ENCODE results near the gene HHIPL1.
"Not testable (repeated sequence)": the region's sequence is repeated elsewhere in the genome, so short reads cannot be mapped to it uniquely, and the experiment has no call there.

The HHIPL1 gene

DNA sequence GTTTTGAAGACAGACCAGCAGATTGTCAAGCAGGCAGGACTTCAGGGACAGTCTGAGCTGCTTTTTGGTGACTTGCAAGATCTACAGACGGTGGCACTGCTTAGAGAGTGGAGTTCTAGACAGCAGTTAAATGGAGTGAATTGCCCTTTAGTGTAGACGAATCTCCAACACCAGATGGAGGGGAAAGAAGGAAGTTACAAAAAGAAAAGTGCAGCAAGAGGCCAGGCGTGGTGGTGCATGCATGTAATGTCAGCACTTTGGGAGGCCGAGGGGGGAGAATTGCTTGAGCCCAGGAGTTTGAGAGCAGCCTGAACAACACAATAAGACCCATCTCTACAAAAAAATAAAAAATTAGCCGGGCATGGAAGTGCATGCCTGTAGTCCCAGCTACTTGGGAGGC lies 8.4 kb upstream of the HHIPL1 start:
- DNase-seq, result no peak

DNA sequence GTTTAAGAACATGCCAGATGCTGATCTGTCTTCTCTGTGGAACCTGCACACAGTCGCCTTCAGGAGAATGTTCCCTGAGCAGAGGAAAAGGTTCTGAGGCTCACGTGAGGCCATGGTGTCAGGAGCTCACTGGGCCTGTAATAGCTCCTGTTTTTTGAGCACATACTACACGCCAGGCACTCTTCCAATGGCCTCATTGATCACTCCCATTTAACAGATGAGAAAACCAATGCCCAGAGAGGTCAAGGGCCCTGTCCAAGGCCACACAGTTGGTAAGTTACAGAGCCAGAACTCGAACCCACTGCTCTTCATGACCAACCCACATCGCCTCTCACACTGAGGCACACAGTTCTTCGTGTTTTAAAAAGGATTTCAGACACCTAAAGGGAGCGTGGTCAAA lies 7.3 kb upstream of the HHIPL1 start:
- DNase-seq, result no peak

DNA sequence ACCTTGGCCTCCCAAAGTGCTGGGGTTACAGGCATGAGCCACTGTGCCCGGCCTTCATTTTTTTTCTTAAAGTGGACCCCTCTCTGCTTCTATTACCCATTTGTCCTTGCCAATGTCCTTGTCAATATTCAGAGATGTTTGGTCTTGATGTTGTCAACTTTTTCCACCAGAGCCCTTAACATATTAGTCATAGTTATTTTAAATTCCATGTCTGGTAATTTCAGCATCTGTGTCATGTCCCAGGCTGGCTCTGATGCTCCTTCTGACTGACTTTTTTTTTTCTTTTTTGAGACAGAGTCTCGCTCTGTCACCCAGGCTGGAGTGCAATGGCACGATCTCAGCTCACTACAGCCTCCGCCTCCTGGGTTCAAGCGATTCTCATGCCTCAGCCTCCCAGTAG lies 2.2 kb upstream of the HHIPL1 start:
- not testable (repeated sequence) for DNase-seq

DNA sequence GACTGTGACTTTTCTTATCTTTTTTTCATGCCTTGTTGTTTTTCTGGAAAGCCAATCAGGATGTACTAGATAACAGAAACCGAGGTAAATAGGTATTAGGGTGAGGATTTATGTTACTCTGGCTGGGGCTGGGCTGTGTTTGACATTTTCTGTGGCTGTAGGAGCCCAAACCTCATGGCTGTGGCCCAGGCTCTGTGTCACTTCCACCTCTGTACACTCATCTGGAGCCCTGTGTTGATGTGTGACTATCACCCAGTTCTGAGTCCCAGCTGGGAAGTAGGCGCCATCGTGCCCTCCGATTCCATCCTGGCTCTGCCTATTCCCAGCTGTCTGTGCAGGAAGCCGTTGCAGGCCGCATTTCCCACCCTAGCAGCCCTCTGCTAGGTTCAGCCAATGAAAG lies 1.6 kb upstream of the HHIPL1 start:
- no peak for DNase-seq

DNA sequence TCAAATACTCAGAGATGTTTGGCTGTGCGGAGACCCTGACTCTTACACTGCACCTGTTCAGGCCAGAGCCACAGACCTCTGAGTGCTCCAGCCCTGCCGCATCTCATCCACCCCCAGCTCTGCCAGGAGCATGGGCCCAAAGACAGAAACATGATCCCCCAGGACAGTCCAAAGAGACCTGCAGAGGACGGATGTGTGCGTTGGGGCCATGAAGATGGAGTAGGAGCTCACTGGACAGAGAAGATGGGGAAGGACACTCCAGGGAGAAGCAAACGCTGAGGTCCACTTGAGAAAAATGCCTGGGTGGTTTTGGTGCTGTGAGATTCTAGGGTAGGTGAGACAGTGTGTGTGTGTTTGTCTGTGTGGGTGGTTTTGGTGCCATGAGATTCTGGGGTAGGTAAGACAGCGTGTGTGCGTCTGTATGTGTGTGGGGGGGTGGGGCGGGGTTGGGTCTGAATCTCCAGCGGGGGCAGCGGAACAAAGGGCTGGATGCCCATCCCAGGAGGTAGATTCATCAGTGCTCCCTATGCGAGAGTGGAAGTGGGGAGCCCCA lies 818 bp upstream of the HHIPL1 start:
- no peak for DNase-seq

DNA sequence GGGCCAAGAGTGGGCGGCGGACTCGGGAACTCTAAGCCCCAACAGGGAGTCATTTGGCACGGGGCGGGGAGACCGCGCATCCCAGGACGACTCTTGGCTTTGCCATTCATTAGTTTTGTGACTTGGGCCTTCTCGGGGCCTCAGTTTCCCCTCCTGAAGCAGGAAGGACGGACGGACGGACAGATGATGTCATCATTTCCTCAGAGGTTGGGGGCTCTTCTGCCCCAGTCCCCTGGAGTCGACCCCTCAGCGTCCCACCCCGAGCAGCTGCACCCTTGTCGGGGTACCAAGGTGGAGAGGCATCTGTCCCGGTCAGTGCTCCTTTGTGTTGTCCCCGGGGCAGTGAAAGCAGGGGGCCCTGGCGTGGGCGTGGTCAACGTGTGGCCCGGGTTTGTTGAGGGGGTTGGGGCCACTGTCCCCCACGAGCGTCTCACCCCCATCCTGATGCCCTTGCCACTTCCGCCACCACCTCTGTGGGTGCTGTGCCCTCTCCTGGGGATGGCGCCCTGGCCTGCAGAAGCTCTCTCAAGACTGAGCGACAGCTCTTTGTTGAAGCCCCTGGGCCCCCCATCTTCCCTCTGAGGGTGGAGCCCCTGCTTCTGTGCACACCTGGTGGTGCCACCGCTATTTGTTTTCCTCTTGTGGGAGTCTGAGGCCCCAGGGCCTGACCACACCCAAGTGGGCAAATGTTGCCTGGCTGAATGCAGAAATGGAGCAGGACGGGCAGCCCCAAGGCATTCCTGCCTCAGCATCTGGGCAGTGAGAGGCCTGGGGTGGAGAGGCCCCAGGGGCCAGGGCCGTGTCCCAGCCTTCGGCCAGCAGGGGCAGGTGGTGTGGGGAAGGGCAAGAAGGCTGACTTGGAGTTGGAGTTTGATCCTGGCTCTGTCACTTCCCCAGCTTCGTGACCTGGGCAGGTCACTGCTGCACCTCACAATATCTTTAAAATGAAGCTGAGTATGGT lies 896 bp downstream of the HHIPL1 start:
- no peak for DNase-seq

DNA sequence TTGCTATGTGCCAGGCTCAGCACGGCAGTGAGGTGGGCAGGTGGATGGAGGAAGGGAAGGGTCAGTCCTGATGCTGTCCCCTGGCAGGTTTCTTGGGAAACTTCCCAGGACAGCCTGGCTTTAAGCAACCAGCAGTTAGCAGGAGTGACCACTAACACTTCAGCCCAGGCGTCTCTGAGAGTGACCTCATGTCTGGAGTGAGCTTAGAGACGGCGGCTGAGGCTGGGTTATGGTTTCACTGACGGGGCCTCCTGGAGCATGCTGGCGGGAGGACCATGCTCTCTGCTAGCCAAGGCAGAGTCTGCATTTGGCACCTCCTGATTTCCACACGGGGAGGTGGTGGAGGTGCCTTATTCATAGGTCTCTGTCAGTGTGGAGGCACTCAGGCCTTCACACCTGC lies 2.5 kb downstream of the HHIPL1 start:
- DNase-seq, result no peak

DNA sequence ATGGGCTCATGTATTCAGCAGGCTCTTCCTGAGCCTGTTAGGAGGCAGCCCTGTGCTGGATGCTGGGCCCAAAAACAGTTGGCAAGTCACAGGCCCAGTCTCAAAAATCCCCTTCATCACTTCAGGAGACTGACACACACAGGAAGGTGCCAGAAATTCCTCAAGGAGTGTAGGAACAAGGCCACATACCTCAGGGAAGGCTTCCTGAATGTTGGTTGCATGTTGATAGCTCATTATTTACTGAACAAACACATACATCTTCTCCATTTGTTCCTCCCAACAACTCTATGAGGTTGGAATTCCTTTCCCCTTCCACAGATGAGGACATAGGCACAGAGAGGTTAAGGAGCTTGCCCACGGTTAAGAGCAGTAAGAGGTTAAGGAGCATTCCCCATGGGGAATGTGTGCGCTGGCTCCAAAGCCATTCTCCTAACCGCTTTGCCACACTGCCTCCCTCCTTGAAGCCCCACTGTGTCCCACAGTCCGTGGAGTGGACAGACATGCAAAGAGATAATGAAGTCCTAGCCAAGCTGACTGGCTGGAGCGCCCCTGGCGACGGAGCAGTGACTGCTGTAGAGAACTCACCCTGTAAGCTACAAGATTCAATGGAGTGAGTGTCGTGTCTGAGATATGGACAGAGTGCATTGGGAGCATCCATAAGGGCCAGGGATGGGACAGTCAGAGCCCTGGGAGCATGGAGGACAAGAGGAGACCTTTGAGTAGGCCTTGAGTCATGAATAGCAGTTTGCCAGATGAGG lies 3.3 kb downstream of the HHIPL1 start:
- no peak for DNase-seq

DNA sequence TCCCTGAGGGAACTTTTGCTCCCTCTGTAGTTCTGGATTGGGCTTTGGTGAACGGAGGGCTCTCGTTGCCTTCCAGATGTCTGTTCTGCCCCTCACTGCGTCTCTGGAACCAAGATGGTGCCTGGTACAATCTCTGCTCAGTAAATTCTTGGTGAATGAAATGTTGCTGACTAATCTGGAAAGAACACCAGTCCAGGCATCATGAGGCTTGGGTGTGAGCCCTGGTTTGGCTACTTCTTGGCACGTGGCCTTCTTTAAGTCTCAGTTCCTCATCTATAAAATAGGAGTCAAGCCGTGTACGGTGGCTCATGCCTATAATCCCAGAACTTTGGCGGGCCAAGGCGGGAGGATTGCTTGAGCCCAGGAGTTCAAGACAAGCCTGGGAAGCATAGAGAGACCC lies 4.3 kb downstream of the HHIPL1 start:
- DNase-seq, result no peak

DNA sequence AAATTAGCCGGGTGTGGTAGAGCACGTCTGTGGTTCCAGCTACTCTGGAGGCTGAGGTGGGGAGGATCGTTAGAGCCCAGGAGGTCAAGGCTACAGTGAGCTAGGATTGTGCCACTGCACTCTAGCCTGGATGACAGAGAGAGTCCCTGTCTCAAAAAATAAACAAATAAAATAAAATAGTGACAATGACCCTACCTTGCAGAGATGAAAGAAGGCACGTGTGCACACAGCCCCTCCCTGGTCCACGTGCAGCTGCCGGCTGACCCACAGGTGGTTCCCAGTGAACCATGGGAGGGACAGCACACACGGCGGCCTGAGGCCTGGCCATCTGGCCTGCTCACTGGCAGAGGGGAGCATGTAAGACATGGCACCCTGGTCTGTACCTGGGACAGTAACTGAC lies 4.7 kb downstream of the HHIPL1 start:
- no peak for DNase-seq

DNA sequence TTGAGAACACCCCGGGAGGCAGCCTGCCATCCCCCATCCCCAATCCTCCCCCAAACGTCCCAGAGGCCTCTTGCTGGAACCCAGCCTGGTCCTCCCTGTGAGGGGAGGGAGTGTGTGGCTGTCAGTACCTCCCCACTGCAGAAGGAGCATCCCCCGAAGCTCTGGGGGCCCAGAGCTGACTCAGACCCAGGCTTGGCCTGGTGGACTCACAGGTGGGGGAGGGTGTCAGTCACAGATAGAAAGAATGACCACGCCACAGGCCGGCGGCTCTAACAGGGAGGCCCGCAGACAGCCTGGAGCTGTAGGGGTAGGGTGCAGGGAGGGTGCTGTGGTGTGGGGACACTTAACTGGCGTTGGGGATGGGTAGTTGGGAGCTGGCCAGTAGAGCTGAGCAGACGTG lies 5.3 kb downstream of the HHIPL1 start:
- DNase-seq, result no peak

DNA sequence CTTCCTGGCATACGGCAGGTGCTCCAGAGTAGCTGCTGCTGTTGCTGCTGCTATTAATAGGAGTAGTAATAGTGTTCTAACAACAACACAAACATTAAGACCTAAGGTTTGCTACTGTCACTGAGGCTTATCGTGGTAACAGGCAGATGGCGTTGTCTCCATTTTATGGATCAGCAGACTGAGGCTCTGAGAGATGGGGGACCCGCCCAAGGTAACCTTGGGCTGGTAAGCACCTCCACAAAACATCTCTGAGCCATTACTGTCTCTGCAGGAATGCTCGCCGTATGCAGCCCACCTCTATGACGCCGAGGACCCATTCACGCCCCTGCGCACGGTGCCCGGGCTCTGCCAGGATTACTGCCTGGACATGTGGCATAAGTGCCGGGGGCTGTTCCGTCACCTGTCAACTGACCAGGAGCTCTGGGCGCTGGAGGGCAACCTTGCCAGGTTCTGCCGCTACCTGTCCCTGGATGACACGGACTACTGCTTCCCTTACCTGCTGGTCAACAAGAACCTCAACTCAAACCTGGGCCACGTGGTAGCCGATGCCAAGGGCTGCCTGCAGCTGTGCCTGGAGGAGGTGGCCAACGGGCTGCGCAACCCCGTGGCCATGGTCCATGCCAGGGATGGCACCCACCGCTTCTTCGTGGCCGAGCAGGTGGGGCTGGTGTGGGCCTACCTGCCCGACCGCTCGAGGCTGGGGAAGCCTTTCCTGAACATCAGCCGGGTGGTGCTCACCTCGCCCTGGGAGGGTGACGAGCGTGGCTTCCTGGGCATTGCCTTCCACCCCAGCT lies 7.2 kb downstream of the HHIPL1 start:
- DNase-seq, result no peak

DNA sequence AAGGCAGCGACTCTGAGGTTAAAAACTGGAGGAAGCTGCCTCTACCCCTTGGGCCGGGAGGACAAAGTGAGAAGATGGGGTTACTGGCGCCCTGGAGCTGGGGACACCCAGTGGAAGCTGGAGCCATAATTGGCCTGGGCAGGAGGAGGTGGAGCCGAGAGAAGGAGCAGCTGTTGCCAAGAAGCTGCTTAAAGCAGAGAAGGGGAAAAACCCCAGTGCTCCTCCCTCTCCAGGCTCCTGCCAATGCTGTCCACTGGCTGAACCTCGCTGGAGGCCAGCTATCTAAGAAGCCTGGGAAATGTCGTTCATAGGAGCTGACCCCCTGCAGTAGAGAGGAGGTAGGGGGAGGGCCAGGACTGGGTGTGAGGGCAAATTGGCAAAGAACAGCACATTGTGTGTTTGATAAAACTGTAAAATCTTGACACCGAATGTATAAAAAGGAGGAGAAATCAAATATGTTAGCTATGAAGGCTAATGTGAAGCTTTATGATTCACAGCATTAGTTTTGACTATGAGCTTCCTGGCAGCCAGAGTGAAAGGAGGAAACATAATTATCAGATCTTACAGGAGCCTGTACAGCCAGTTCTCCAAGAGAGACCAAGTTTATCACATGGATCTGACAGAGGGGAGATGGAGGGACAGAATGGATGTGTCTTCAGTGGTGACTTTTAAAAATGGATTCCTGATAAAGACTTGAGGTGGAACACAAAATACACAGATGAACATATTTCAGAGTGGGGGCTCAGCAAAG lies 9.5 kb downstream of the HHIPL1 start:
- DNase-seq, result no peak

DNA sequence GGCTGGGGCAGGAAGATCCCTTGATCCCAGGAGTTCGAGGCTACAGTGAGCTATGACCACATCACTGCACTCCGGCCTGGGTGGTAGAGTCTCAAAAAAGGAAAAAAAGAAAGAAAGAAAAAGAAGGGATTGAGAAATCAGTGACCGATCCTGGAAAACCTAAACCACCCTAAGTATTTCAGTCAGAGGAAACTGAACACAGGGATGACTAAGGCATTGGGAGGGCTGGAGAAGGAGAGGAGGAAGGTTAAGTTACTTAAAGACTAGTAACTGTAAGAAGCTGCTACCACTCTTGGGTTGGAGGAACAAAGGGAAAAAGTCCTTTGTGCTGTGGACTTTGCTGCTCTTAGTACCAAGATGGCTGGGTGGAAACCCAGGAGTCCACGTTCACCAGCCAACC lies 10.6 kb downstream of the HHIPL1 start:
- DNase-seq, result no peak

DNA sequence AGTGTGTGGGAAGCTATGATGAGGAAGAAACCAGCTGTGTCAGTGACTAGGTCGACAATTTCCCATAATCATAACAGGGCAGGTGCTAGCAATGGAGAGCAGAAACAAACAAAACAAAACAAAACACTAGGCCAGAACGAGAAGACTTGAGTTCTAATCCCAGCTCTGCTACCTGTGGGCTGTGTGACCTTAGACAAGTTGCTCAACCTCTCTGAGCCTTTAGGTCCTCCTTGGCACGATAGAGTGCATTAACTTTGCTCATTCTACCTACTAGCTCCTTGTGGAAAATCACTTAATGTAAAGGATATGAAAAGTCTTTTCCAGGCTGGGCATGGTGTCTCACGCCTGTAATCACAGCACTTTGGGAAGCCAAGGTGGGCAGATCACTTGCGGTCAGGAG lies 11.2 kb downstream of the HHIPL1 start:
- DNase-seq, result no peak

DNA sequence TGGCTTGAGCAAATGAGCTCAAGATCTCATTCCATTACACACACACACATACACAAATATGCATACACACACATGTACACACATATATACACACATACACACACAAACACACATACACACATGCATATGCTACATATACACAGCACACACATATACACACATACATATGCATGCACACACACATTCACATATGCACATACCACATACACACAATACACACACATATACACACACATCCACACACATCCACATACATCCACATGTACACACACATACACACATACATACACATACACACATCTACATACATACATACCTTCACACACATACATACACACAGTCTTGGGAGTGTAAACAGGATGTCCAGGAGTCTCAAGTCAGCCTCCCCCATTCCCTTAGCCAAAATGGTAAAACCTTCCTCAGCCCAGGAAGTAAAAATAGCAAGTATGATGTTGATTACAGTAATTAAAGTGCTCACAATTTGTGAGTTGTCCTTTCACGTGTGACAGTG lies 12.8 kb downstream of the HHIPL1 start:
- no peak for DNase-seq

DNA sequence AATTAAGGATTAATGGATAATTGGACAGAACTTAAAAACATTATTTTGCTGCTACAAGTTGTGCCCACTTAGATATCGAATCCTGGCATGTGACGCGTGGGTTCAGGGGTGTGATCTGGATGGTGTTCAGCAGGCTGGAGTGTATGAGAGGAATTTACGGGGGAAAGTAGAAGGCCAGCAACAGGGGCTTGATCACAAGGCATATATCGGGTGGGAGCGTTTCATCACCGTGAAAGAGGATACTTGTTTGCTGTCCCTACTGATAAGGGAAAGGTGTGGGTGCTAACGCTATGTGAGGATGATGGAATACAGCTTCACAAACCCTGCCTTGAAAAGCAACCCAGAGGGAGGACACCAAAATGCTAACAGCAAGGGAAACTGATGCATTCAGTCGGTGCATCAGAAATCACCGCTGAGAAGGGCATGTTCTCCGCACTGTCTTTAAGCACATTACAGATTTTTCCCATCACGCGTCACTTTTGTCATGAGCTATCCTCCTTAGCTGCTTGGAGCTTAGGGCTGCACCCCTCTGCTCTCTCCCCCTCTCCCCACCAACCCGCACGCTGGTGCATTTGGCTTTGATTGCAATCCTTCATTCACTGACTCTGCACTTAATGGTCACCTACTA lies 13.4 kb downstream of the HHIPL1 start:
- no peak for DNase-seq

DNA sequence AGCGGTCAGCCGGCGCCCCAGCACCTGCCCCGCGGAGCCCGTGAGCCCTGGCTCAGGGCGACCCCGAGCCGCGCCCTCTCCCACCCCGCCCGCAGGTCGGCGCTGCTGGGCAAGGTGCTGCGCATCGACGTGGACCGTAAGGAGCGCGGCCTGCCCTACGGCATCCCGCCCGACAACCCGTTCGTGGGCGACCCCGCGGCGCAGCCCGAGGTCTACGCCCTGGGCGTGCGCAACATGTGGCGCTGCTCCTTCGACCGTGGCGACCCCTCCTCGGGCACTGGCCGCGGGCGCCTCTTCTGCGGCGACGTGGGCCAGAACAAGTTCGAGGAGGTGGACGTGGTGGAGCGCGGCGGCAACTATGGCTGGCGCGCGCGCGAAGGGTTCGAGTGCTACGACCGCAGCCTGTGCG lies 14.4 kb downstream of the HHIPL1 start:
- no peak for DNase-seq

DNA sequence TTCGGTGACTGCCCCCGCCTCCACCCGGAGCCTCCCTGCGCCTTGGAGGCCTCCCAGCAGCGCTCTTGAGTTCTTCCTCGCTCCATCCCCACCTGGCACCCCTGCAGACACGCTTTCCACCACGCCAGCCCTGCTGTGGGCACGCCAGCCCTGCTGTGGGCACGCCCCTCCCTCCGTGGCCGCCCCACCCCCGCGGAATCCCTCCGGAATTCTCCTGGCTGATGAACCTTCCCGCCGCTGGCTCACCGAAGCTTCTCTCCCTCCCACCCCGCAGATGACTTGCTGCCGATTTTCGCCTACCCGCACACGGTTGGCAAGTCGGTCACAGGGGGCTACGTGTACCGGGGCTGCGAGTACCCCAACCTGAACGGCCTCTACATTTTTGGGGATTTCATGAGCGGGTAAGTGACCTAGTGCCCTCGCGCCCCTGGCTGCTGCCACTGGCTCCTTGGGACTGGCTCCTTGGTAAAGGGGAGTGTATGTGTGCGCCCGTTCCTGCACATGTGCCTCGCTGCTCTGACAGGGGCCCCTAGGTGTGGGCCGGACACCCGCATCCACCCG lies 15.2 kb downstream of the HHIPL1 start:
- no peak for DNase-seq

DNA sequence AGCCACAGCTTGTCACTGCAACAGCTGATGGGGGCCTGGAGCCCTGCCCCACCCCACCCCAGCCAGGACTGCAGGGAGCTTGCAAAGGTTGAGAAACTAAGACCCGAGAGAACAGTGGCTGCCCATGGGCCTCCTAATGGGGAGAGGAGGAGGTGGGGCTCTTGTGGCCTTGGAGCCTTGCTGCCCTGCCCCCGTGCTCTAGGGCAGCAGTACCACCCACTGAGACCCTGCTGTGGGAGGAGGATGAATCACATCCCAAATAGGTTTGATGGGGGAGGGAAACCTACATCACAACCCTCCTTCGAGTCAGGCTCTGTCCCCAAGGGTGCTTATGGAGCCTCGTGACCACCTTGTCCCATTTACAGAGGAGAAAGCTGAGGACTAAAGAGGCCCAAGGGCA lies 15.9 kb downstream of the HHIPL1 start:
- DNase-seq, result no peak

DNA sequence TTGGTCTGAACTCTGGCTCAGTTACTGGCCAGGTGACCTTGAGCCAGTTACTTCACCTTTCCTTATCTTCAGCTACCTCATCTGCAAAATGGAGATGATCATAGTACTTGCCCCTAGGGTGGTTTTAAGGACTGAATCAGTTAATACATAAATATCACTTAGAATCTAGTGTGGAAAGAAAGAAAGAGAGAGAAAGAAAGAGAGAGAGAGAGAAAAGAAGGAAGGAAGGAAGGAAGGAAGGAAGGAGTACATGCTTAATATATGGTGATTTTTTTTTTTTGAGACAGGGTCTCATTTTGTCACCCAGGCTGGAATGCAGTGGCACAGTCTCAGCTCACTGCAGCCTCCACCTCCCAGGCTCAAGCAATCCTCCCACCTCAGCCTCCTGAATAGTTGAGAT lies 16.3 kb downstream of the HHIPL1 start:
- not testable (repeated sequence) for DNase-seq

Data from NCI-H2029 (cell line).